Effector memory CD8-positive, alpha-beta T cell (primary cell): Measurements from ENCODE around the gene TBC1D9.

Experiments
- ATAC-seq: fragments of 150-1000 bp; cut with Tn5 transposase; replicated peaks from 2 replicates; pipeline ENCODE4 v1.10.0; 2021; ENCODE audit warnings: mild to moderate bottlenecking, moderate library complexity
- DNase-seq, 3 experiments: peaks; one replicate each; pipeline ENCODE4 v3.0.0; 2021
- H3K27ac Mint-ChIP-seq, 2 donors: one replicate each; pipeline ENCODE4 v1.8.0; 2022; ENCODE audit warnings: mild to moderate bottlenecking in 2 of 2, mixed read lengths in 2 of 2, moderate library complexity in 2 of 2
- H3K27me3 Mint-ChIP-seq, 2 donors: one replicate each; pipeline ENCODE4 v1.8.0; 2022; ENCODE audit warnings: mixed read lengths in 2 of 2
- H3K36me3 Mint-ChIP-seq: one replicate; pipeline ENCODE4 v1.8.0; 2022; ENCODE audit warnings: mild to moderate bottlenecking, moderate library complexity, mixed read lengths; ENCODE audit not compliant: insufficient read depth
- H3K4me1 Mint-ChIP-seq, 2 donors: one replicate each; pipeline ENCODE4 v1.8.0; 2022; ENCODE audit warnings: low read depth in 2 of 2, mixed read lengths in 2 of 2
- H3K4me3 Mint-ChIP-seq, 2 donors: one replicate each; pipeline ENCODE4 v1.8.0; 2022; ENCODE audit warnings: mild to moderate bottlenecking in 2 of 2, mixed read lengths in 2 of 2, moderate library complexity in 2 of 2
- H3K9me3 Mint-ChIP-seq, 2 donors: one replicate each; pipeline ENCODE4 v1.8.0; 2022; ENCODE audit warnings: mixed read lengths in 2 of 2

TBC1D9 gene

GRCh38 chr4:140744421-140744820 is 11.8 kb downstream of the TBC1D9 start:
- no peak for DNase-seq

GRCh38 chr4:140743194-140743931 is 12.8 kb downstream of the TBC1D9 start:
- Mint-ChIP-seq H3K27ac (no peak overlapping the region), H3K27me3 (peaks cover 7 to 11% of the 10 kb centered on the region in 2 donors), H3K9me3 (no peaks in the 10 kb centered on the region), H3K36me3 (no peaks in the 10 kb centered on the region), H3K4me1 (peaks cover 0 to 1% of the 10 kb centered on the region in 2 donors), H3K4me3 (no peak overlapping the region)
- ATAC-seq (no peak), DNase-seq (no peak)

More at GRCh38 chr4:140744421-140744820, 11.8 kb downstream of the TBC1D9 start:
- ATAC-seq = no peak
- Mint-ChIP-seq H3K27me3 (peaks cover 6 to 11% of the 10 kb centered on the region in 2 donors), H3K27ac (no peak overlapping the region), H3K4me1 (peaks cover 0 to 1% of the 10 kb centered on the region in 2 donors), H3K4me3 (no peak overlapping the region), H3K36me3 (no peaks in the 10 kb centered on the region), H3K9me3 (no peaks in the 10 kb centered on the region)

- Mint-ChIP-seq H3K27me3 (peaks cover 6 to 11% of the 10 kb centered on the region in 2 donors), H3K4me1 (peaks cover 0 to 1% of the 10 kb centered on the region in 2 donors), H3K27ac (no peak overlapping the region), H3K9me3 (no peaks in the 10 kb centered on the region), H3K36me3 (no peaks in the 10 kb centered on the region), H3K4me3 (peak overlapping the region in 1 of 2 donors; percentile 17)
- ATAC-seq (no peak), DNase-seq (no peak)
These were observed 13.4 kb downstream of the TBC1D9 start for GRCh38 chr4:140742838-140743193.

- Mint-ChIP-seq H3K4me3 (no peak overlapping the region), H3K4me1 (peaks cover 0 to 1% of the 10 kb centered on the region in 2 donors), H3K9me3 (no peaks in the 10 kb centered on the region), H3K36me3 (no peaks in the 10 kb centered on the region), H3K27me3 (peaks cover 6 to 11% of the 10 kb centered on the region in 2 donors), H3K27ac (no peak overlapping the region)
- DNase-seq (no peak), ATAC-seq (no peak)
These were observed 15.1 kb downstream of the TBC1D9 start for GRCh38 chr4:140740906-140741670.

- no peak for DNase-seq
- Mint-ChIP-seq H3K27me3 (peaks cover 6 to 11% of the 10 kb centered on the region in 2 donors), H3K27ac (no peak overlapping the region), H3K36me3 (no peaks in the 10 kb centered on the region), H3K9me3 (peaks cover 0 to 2% of the 10 kb centered on the region in 2 donors), H3K4me1 (peaks cover 0 to 1% of the 10 kb centered on the region in 2 donors), H3K4me3 (no peak overlapping the region)
- ATAC-seq = no peak
These were observed 15.8 kb downstream of the TBC1D9 start for GRCh38 chr4:140740422-140740821.

GRCh38 chr4:140739971-140740370 is 16.2 kb downstream of the TBC1D9 start:
- Mint-ChIP-seq H3K36me3 (no peaks in the 10 kb centered on the region), H3K4me3 (no peak overlapping the region), H3K27ac (no peak overlapping the region), H3K4me1 (peaks cover 0 to 1% of the 10 kb centered on the region in 2 donors), H3K9me3 (peaks cover 0 to 2% of the 10 kb centered on the region in 2 donors), H3K27me3 (peaks cover 6 to 11% of the 10 kb centered on the region in 2 donors)
- no peak for ATAC-seq
- DNase-seq = no peak

GRCh38 chr4:140738139-140738538 is 18.0 kb downstream of the TBC1D9 start:
- peaks cover 10 to 12% of the 10 kb centered on the region in 2 donors for H3K27me3 Mint-ChIP-seq
- no peaks in the 10 kb centered on the region for H3K36me3 Mint-ChIP-seq
- H3K27ac Mint-ChIP-seq = no peak overlapping the region
- H3K4me1 Mint-ChIP-seq = peaks cover 0 to 1% of the 10 kb centered on the region in 2 donors
- no peak for DNase-seq
- ATAC-seq = no peak
- no peak overlapping the region for H3K4me3 Mint-ChIP-seq
- H3K9me3 Mint-ChIP-seq = peaks cover 0 to 2% of the 10 kb centered on the region in 2 donors

GRCh38 chr4:140736669-140737343 is 19.4 kb downstream of the TBC1D9 start:
- Mint-ChIP-seq H3K4me1 (no peaks in the 10 kb centered on the region), H3K4me3 (no peak overlapping the region), H3K27ac (no peak overlapping the region), H3K36me3 (no peaks in the 10 kb centered on the region), H3K27me3 (peaks cover 0 to 12% of the 10 kb centered on the region in 2 donors), H3K9me3 (peaks cover 0 to 2% of the 10 kb centered on the region in 2 donors)
- ATAC-seq = no peak
- no peak for DNase-seq

- ATAC-seq (no peak), DNase-seq (no peak)
- Mint-ChIP-seq H3K36me3 (no peaks in the 10 kb centered on the region), H3K27ac (no peak overlapping the region), H3K4me1 (no peaks in the 10 kb centered on the region), H3K27me3 (peaks cover 0 to 12% of the 10 kb centered on the region in 2 donors), H3K9me3 (peaks cover 0 to 2% of the 10 kb centered on the region in 2 donors), H3K4me3 (no peak overlapping the region)
These were observed 20.3 kb downstream of the TBC1D9 start for GRCh38 chr4:140735779-140736391.

GRCh38 chr4:140735317-140735716 is 20.9 kb downstream of the TBC1D9 start:
- DNase-seq = no peak
- peaks cover 0 to 12% of the 10 kb centered on the region in 2 donors for H3K27me3 Mint-ChIP-seq
- no peaks in the 10 kb centered on the region for H3K36me3 Mint-ChIP-seq
- H3K9me3 Mint-ChIP-seq = peaks cover 0 to 2% of the 10 kb centered on the region in 2 donors
- no peak overlapping the region for H3K27ac Mint-ChIP-seq
- no peak for ATAC-seq
- no peak overlapping the region for H3K4me3 Mint-ChIP-seq
- no peaks in the 10 kb centered on the region for H3K4me1 Mint-ChIP-seq

GRCh38 chr4:140732780-140733179 is 23.4 kb downstream of the TBC1D9 start:
- Mint-ChIP-seq H3K4me3 (no peak overlapping the region), H3K4me1 (no peaks in the 10 kb centered on the region), H3K36me3 (no peaks in the 10 kb centered on the region), H3K9me3 (peaks cover 0 to 2% of the 10 kb centered on the region in 2 donors), H3K27ac (no peak overlapping the region), H3K27me3 (peaks cover 0 to 11% of the 10 kb centered on the region in 2 donors)
- ATAC-seq = no peak
- no peak for DNase-seq

- Mint-ChIP-seq H3K27me3 (peaks cover 0 to 11% of the 10 kb centered on the region in 2 donors), H3K36me3 (no peaks in the 10 kb centered on the region), H3K9me3 (no peaks in the 10 kb centered on the region), H3K4me1 (no peaks in the 10 kb centered on the region), H3K4me3 (no peak overlapping the region), H3K27ac (no peak overlapping the region)
- DNase-seq (no peak), ATAC-seq (no peak)
These were observed 26.7 kb downstream of the TBC1D9 start for GRCh38 chr4:140729344-140730049.
